ENCODE measurements around the gene RTN4RL1.

The RTN4RL1 gene

GRCh38 chr17:2068519-2069051 is 43.5 kb upstream of the RTN4RL1 start:
- TF ChIP-seq POLR2A (IDR thresholded peaks at IDR 0.05; ENCODE audit: extremely low read depth, insufficient read length) (no peak), MYC (IDR thresholded peaks at IDR 0.05; ENCODE audit: low read depth, low read length) (no peak), CTCF (IDR thresholded peaks at IDR 0.05; ENCODE audit: low read depth, low read length) (no peak), MAX (IDR thresholded peaks at IDR 0.05; ENCODE audit: low read depth, low read length) (no peak)
- no peak overlapping the region for H3K4me3 ChIP-seq (ENCODE audit: low read depth, low read length)
- DNase-seq (ENCODE audit: low read depth): no peak

- no peak for DNase-seq (ENCODE audit: low read depth)
Observed at GRCh38 chr17:2068031-2068518, 42.9 kb upstream of the RTN4RL1 start.

GRCh38 chr17:2067608-2068024 is 42.5 kb upstream of the RTN4RL1 start:
- no peak for DNase-seq (ENCODE audit: low read depth)
- TF ChIP-seq CTCF (IDR thresholded peaks at IDR 0.05; ENCODE audit: low read depth, low read length) (no peak), MAX (IDR thresholded peaks at IDR 0.05; ENCODE audit: low read depth, low read length) (no peak)
- H3K4me3 ChIP-seq (ENCODE audit: low read depth, low read length): no peak overlapping the region

More at GRCh38 chr17:2068031-2068518, 42.9 kb upstream of the RTN4RL1 start:
- no peak overlapping the region for H3K4me3 ChIP-seq (ENCODE audit: low read depth, low read length)
- no peak for TF ChIP-seq CTCF (IDR thresholded peaks at IDR 0.05; ENCODE audit: low read depth, low read length)
- TF ChIP-seq POLR2A (IDR thresholded peaks at IDR 0.05; ENCODE audit: extremely low read depth, insufficient read length): no peak
- TF ChIP-seq MAX (IDR thresholded peaks at IDR 0.05; ENCODE audit: low read depth, low read length): no peak
- no peak for TF ChIP-seq MYC (IDR thresholded peaks at IDR 0.05; ENCODE audit: low read depth, low read length)

- no peak for DNase-seq (ENCODE audit: low read depth)
- TF ChIP-seq CTCF (IDR thresholded peaks at IDR 0.05; ENCODE audit: low read depth, low read length) (no peak), MAX (IDR thresholded peaks at IDR 0.05; ENCODE audit: low read depth, low read length) (no peak), POLR2A (IDR thresholded peaks at IDR 0.05; ENCODE audit: extremely low read depth, insufficient read length) (no peak), MYC (IDR thresholded peaks at IDR 0.05; ENCODE audit: low read depth, low read length) (no peak)
- H3K4me3 ChIP-seq (ENCODE audit: low read depth, low read length): no peak overlapping the region
Observed at GRCh38 chr17:2067048-2067561, 42.0 kb upstream of the RTN4RL1 start.

GRCh38 chr17:2065949-2066400 is 40.8 kb upstream of the RTN4RL1 start:
- TF ChIP-seq MAX (IDR thresholded peaks at IDR 0.05; ENCODE audit: low read depth, low read length) (no peak), CTCF (IDR thresholded peaks at IDR 0.05; ENCODE audit: low read depth, low read length) (no peak), POLR2A (IDR thresholded peaks at IDR 0.05; ENCODE audit: extremely low read depth, insufficient read length) (no peak), MYC (IDR thresholded peaks at IDR 0.05; ENCODE audit: low read depth, low read length) (no peak)
- H3K4me3 ChIP-seq (ENCODE audit: low read depth, low read length): no peak overlapping the region
- DNase-seq (ENCODE audit: low read depth): no peak
